Smooth muscle cell (in vitro differentiated cells): Measurements from ENCODE around the gene CCL11. TPM values are rescaled to one million over a fixed set of nuclear protein-coding genes. Genes with fewer than 3 reads are reported as not detected.
A peak's percentile ranks its signal among the peaks of the same experiment; 100 is the strongest.

Source experiments
- DNase-seq: peaks from one replicate; lab custom pipeline; 2025; ENCODE audit not compliant: unreplicated experiment; lab: John Stamatoyannopoulos, UW
- H2AFZ ChIP-seq: fragments of 200-600 bp; sonication (generic); 2 replicates; pipeline ENCODE4 v1.6.0; 2016; ENCODE audit warnings: antibody characterized with exemption, low read depth, mild to moderate bottlenecking
- H3F3A ChIP-seq: fragments of 200-600 bp; sonication (generic); 2 replicates; pipeline ENCODE4 v1.6.0; 2017; ENCODE audit warnings: antibody characterized with exemption, low read depth
- H3K27ac ChIP-seq: fragments of 200-600 bp; sonication (generic); 2 replicates; pipeline ENCODE4 v1.5.1; 2016; ENCODE audit warnings: low read depth, mild to moderate bottlenecking
- H3K27me3 ChIP-seq: fragments of 200-600 bp; sonication (generic); 2 replicates; pipeline ENCODE4 v1.6.1; 2016; ENCODE audit warnings: low read depth, mild to moderate bottlenecking
- H3K36me3 ChIP-seq: fragments of 200-600 bp; sonication (generic); 2 replicates; pipeline ENCODE4 v1.5.1; 2016; ENCODE audit warnings: low read depth
- H3K4me1 ChIP-seq: fragments of 200-600 bp; sonication (generic); 2 replicates; pipeline ENCODE4 v1.5.1; 2016; ENCODE audit warnings: low read depth
- H3K4me2 ChIP-seq: fragments of 200-600 bp; sonication (generic); 2 replicates; pipeline ENCODE4 v1.6.0; 2016; ENCODE audit warnings: mild to moderate bottlenecking
- H3K4me3 ChIP-seq: fragments of 200-600 bp; sonication (generic); 2 replicates; pipeline ENCODE4 v1.5.1; 2016; ENCODE audit warnings: mild to moderate bottlenecking
- H3K79me2 ChIP-seq: fragments of 200-600 bp; sonication (generic); 2 replicates; pipeline ENCODE4 v1.6.0; 2016; ENCODE audit warnings: low read depth, mild to moderate bottlenecking
- H3K9ac ChIP-seq: fragments of 200-600 bp; sonication (generic); 2 replicates; pipeline ENCODE4 v1.6.0; 2016; ENCODE audit warnings: low read depth
- H3K9me3 ChIP-seq: fragments of 200-600 bp; sonication (generic); replicated peaks from 2 replicates; pipeline ENCODE4 v1.5.1; 2016; ENCODE audit warnings: low read depth
- H4K20me1 ChIP-seq: fragments of 200-600 bp; sonication (generic); 2 replicates; pipeline ENCODE4 v1.6.0; 2016; ENCODE audit warnings: low read depth
- WGBS: methylation state at CpG from one replicate; pipeline ENCODE4 v1.1.7; 2016; ENCODE audit warnings: low lambda C conversion rate; 5-methylcytosine and 5-hydroxymethylcytosine counted together
- polyA plus RNA-seq: library from polyadenylated mRNA; unstranded; fragments of >200 nt; fragmentation: Nextera tagmentation; extraction: Ambion mirVana; gene quantifications from 2 replicates; pipeline ENCODE4 v1.2.1, GENCODE V29; 2016
- total RNA-seq: library from RNA; depleted of rRNA; stranded (reverse); fragments of >200 nt; gene quantifications from 2 replicates; pipeline ENCODE4 v1.2.3, GENCODE V29; 2014
- TF ChIP-seq, protein P1 (sequence below): fragments of 200-600 bp; sonication (generic); IDR thresholded peaks from 2 replicates; pipeline ENCODE4 v1.5.1; 2017; ENCODE audit warnings: borderline replicate concordance, mild to moderate bottlenecking, antibody characterized with exemption; ENCODE audit not compliant: insufficient read depth, poor library complexity, severe bottlenecking

CCL11 gene
- total and polyA plus RNA-seq, 2 experiments from 2014 or later, result not detected

DNA sequence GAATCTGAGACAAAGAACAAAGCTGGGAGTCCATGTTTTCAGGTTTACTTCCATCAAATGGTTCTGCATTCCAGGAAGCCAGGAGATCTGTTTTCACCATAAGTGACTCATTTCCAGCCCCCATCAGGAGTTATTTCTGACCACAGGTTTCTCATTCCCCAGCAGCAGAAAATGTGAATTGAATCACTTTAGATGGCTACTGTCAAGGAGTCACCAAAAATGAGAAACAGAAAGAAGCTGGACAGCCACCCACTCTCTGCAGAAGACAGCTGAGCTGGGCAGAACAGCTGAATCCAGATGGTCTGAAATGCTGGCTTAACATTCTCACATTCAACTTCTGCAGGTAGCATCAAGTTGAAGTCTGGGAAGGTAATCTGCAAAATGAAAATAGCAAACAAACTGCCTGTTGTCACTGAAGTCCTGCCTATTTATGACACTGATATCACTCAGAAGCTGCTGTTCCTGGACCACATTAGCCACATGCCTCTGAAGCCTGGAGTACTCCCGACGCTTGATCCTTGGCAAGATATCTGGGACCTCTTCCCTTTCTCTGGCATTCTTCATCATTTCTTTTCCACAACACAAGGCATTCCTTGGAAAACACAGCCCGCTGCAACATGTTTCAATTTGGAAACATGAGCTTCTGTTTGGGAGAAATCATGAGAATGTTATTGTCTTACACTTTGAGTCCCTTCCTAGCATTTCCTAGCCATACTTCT, 15.3 kb downstream of the CCL11 start:
- H3K36me3 ChIP-seq, result no peaks in the 10 kb centered on the region
- peak overlapping the region; percentile 79 for H3K27ac ChIP-seq
- H3K9me3 ChIP-seq, result no peaks in the 10 kb centered on the region
- TF ChIP-seq, protein P1, sequence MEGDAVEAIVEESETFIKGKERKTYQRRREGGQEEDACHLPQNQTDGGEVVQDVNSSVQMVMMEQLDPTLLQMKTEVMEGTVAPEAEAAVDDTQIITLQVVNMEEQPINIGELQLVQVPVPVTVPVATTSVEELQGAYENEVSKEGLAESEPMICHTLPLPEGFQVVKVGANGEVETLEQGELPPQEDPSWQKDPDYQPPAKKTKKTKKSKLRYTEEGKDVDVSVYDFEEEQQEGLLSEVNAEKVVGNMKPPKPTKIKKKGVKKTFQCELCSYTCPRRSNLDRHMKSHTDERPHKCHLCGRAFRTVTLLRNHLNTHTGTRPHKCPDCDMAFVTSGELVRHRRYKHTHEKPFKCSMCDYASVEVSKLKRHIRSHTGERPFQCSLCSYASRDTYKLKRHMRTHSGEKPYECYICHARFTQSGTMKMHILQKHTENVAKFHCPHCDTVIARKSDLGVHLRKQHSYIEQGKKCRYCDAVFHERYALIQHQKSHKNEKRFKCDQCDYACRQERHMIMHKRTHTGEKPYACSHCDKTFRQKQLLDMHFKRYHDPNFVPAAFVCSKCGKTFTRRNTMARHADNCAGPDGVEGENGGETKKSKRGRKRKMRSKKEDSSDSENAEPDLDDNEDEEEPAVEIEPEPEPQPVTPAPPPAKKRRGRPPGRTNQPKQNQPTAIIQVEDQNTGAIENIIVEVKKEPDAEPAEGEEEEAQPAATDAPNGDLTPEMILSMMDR, result no peak
- 39% methylated on average over 3 of the region's 3 CpGs for WGBS
- H3K4me3 ChIP-seq, result no peak overlapping the region
- H3K79me2 ChIP-seq, result no peaks in the 10 kb centered on the region
- H3F3A ChIP-seq, result peaks cover 10% of the 10 kb centered on the region
- DNase-seq, result no peak
- H2AFZ ChIP-seq, result no peak overlapping the region
- H3K27me3 ChIP-seq, result no peaks in the 10 kb centered on the region
- H3K4me2 ChIP-seq, result peak overlapping the region; percentile 55
- no peak overlapping the region for H3K9ac ChIP-seq
- H4K20me1 ChIP-seq, result no peaks in the 10 kb centered on the region
- peaks cover 4% of the 10 kb centered on the region for H3K4me1 ChIP-seq

DNA sequence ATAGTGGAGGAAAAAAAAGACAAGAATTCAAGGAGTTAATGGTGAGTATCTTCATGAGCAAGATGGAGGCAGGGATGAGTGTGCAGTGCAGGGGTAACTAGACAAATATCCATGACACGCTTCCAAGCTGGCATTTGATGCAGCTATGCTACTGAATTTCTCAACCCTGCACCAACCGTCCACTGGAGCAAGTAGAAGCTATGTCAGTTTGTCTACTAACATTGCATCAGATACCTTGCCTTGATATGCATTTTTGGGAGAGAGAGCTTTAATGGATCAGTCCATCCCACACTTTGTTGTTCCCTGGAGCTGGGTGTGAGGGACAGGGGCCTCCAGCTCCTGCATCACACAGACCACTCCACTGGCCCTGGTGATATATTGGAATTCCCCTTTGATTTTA, 16.4 kb downstream of the CCL11 start:
- Histone ChIP-seq H3F3A (peaks cover 10% of the 10 kb centered on the region), H3K27ac (no peak overlapping the region), H3K79me2 (no peaks in the 10 kb centered on the region), H3K4me3 (no peak overlapping the region), H3K9me3 (no peaks in the 10 kb centered on the region), H3K4me2 (no peak overlapping the region), H3K27me3 (no peaks in the 10 kb centered on the region), H3K9ac (no peak overlapping the region), H4K20me1 (no peaks in the 10 kb centered on the region), H3K4me1 (peaks cover 4% of the 10 kb centered on the region), H2AFZ (no peak overlapping the region), H3K36me3 (no peaks in the 10 kb centered on the region)
- TF ChIP-seq, protein P1, result no peak
- no peak for DNase-seq
- WGBS, result 89% methylated on average over 2 of the region's 2 CpGs

DNA sequence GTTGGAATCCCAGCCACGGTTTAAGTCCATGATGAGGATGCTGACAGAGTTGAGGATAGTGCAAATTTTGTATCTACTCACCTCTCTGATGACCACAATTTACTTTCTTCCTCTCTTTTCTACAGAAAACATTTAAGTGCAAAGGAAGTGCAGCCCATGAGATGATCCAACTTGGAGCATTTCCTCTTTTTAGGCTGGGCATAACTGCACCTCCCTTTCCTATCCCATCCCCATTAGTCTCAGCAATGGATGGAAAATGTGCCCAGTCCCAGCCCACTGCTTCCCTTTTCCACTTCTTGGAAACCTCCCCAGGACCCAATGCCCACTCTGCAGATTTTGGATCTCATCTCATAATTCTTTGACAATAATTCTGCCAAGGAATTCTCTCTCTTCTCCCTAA, 17.1 kb downstream of the CCL11 start:
- Histone ChIP-seq H2AFZ (no peak overlapping the region), H3K36me3 (no peaks in the 10 kb centered on the region), H3K27me3 (peaks cover 2% of the 10 kb centered on the region), H3K4me1 (peaks cover 4% of the 10 kb centered on the region), H3K4me2 (no peak overlapping the region), H3K79me2 (no peaks in the 10 kb centered on the region), H3K9me3 (no peaks in the 10 kb centered on the region), H4K20me1 (no peaks in the 10 kb centered on the region), H3F3A (peaks cover 10% of the 10 kb centered on the region), H3K9ac (no peak overlapping the region), H3K4me3 (no peak overlapping the region), H3K27ac (no peak overlapping the region)
- DNase-seq, result no peak
- WGBS, result 90% methylated on average over 1 of the region's 1 CpG
- TF ChIP-seq, protein P1, result no peak

DNA sequence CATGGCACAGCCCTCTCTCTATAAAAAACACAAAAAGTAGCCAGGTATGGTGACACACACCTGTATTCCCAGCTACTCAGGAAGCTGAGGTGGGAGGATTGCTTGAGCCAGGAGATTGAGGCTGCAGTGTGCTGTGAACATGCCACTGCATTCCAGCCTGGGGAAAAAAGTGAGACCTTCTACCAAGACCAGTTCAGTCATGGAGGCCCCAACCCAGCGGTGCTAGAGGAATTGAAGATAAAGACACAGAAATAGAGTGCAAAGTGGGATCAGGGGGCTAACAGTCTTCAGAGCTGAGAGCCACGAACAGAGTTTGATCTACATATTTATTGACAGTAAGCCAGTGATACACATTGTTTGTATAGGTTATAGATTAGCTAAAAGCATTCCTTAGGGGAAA, 18.1 kb downstream of the CCL11 start:
- Histone ChIP-seq H3K4me1 (peaks cover 4% of the 10 kb centered on the region), H4K20me1 (no peaks in the 10 kb centered on the region), H3K36me3 (no peaks in the 10 kb centered on the region), H3K4me2 (no peak overlapping the region), H2AFZ (no peak overlapping the region), H3K79me2 (no peaks in the 10 kb centered on the region), H3K27ac (no peak overlapping the region), H3K27me3 (peaks cover 3% of the 10 kb centered on the region), H3K9me3 (no peaks in the 10 kb centered on the region), H3F3A (peaks cover 6% of the 10 kb centered on the region), H3K4me3 (no peak overlapping the region), H3K9ac (no peak overlapping the region)
- no peak for DNase-seq
- TF ChIP-seq, protein P1, result no peak
- WGBS, result 94% methylated on average over 2 of the region's 2 CpGs
